HepG2 (cell line): ENCODE results near the gene MTHFD2L. TPM values are rescaled to one million over a fixed set of nuclear protein-coding genes. Genes with fewer than 3 reads are reported as not detected.

Experiments used
- EEA1 ChIP-seq: sonication (generic); formaldehyde crosslinking; IDR thresholded peaks from 2 replicates; pipeline ENCODE4 v1.5.1; 2020; ENCODE audit warnings: mild to moderate bottlenecking, missing genetic modification reagents, borderline replicate concordance
- HDAC1 ChIP-seq: sonication (generic); formaldehyde crosslinking; IDR thresholded peaks from 2 replicates; pipeline ENCODE4 v1.5.1; 2020; ENCODE audit warnings: mild to moderate bottlenecking, missing genetic modification reagents
- HNF4G ChIP-seq, 2 experiments: sonication (generic) in 1 of 2; formaldehyde crosslinking in 1 of 2; IDR thresholded peaks; 2 replicates each; pipeline versions ENCODE4 v1.4.0 to v1.6.1; 2011 to 2020; ENCODE audit warnings: borderline replicate concordance in 2 of 2, low read depth in 2 of 2, mild to moderate bottlenecking in 2 of 2, low read length in 1 of 2, missing genetic modification reagents in 1 of 2, moderate library complexity in 1 of 2
- KDM3A ChIP-seq: IDR thresholded peaks from 2 replicates; pipeline ENCODE4 v1.6.1; 2018; ENCODE audit warnings: low read depth, missing compliant biosample characterization
- KMT2B ChIP-seq: IDR thresholded peaks from 2 replicates; pipeline ENCODE4 v1.6.1; 2016; ENCODE audit warnings: missing genetic modification reagents, missing compliant biosample characterization
- MBNL3 ChIP-seq: fragments of 250-450 bp; sonication (Bioruptor Pico); conservative IDR thresholded peaks from 2 replicates; pipeline ENCODE4 v1.8.0; 2022; ENCODE audit warnings: mild to moderate bottlenecking, inconsistent platforms
- MED1 ChIP-seq: sonication (generic); formaldehyde crosslinking; IDR thresholded peaks from 2 replicates; pipeline ENCODE4 v1.4.0; 2020; ENCODE audit warnings: missing genetic modification reagents
- ONECUT2 ChIP-seq: sonication (generic); formaldehyde crosslinking; IDR thresholded peaks from 2 replicates; pipeline ENCODE4 v1.4.0; 2020; ENCODE audit warnings: missing genetic modification reagents
- POGZ ChIP-seq: sonication (generic); formaldehyde crosslinking; IDR thresholded peaks from 2 replicates; pipeline ENCODE4 v1.4.0; 2020; ENCODE audit warnings: mild to moderate bottlenecking, missing genetic modification reagents
- POLR2A ChIP-seq, 2 experiments: IDR thresholded peaks; 2 replicates each; pipeline ENCODE4 v1.6.1; 2011; ENCODE audit warnings: low read depth in 2 of 2, low read length in 2 of 2, mild to moderate bottlenecking in 1 of 2, moderate library complexity in 1 of 2; ENCODE audit not compliant: insufficient read depth in 1 of 2
- ZBTB1 ChIP-seq: sonication (generic); formaldehyde crosslinking; IDR thresholded peaks from 2 replicates; pipeline ENCODE4 v1.4.0; 2020; ENCODE audit warnings: missing genetic modification reagents, borderline replicate concordance
- ZMAT3 ChIP-seq: sonication (generic); formaldehyde crosslinking; conservative IDR thresholded peaks from 2 replicates; pipeline ENCODE4 v1.7.0; 2021; ENCODE audit warnings: missing genetic modification reagents
- ZNF510 ChIP-seq: sonication (generic); formaldehyde crosslinking; IDR thresholded peaks from 2 replicates; pipeline ENCODE4 v1.4.0; 2020; ENCODE audit warnings: low read depth, mild to moderate bottlenecking, missing genetic modification reagents
- ZNF83 ChIP-seq: sonication (generic); formaldehyde crosslinking; IDR thresholded peaks from 2 replicates; pipeline ENCODE4 v1.4.0; 2020; ENCODE audit warnings: missing genetic modification reagents, mild to moderate bottlenecking, borderline replicate concordance
- polyA plus RNA-seq, 8 experiments: library from polyadenylated mRNA; depleted of rRNA in 3 of 8; stranded (reverse) in 7 of 8; unstranded in 1 of 8; fragments of >200 nt; fragmentation: Illumina TruSeq in 4 of 8; extraction: Trizol in 4 of 8; gene quantifications; 2 replicates each; pipeline versions ENCODE4 v1.2.1 to v1.2.3, GENCODE V29; 2011 to 2016; ENCODE audit warnings: low read depth in 4 of 8, missing spikeins in 1 of 8, mixed read lengths in 1 of 8; ENCODE audit not compliant: insufficient read depth in 1 of 8
- total RNA-seq, 5 experiments: library from RNA; depleted of rRNA; stranded (reverse); fragments of >200 nt; fragmentation: Illumina TruSeq; extraction: Trizol; gene quantifications; 2 replicates each; pipeline ENCODE4 v1.2.3, GENCODE V29; 2016; ENCODE audit warnings: low read depth in 1 of 5
- TF ChIP-seq, protein P1 (sequence below): sonication (generic); formaldehyde crosslinking; IDR thresholded peaks from 2 replicates; pipeline ENCODE4 v1.4.0; 2020; ENCODE audit warnings: missing genetic modification reagents
- TF ChIP-seq, protein P2 (sequence below): sonication (generic); formaldehyde crosslinking; IDR thresholded peaks from 2 replicates; pipeline ENCODE4 v1.4.0; 2020; ENCODE audit warnings: missing genetic modification reagents
- TF ChIP-seq, protein P3 (sequence below): sonication (generic); formaldehyde crosslinking; IDR thresholded peaks from 2 replicates; pipeline ENCODE4 v1.4.0; 2020; ENCODE audit warnings: missing genetic modification reagents, borderline replicate concordance
- TF ChIP-seq, protein P4 (sequence below): sonication (generic); formaldehyde crosslinking; IDR thresholded peaks from one replicate; pipeline ENCODE4 v1.5.1; 2020; ENCODE audit warnings: mild to moderate bottlenecking, missing genetic modification reagents; ENCODE audit errors: not compliant biosample characterization

The MTHFD2L gene
- total and polyA plus RNA-seq, 2 of the 13 experiments (the other 11 are each of a cell fraction or from before 2014, with no cell fraction given) = 10.5 to 14.9 TPM

DNA sequence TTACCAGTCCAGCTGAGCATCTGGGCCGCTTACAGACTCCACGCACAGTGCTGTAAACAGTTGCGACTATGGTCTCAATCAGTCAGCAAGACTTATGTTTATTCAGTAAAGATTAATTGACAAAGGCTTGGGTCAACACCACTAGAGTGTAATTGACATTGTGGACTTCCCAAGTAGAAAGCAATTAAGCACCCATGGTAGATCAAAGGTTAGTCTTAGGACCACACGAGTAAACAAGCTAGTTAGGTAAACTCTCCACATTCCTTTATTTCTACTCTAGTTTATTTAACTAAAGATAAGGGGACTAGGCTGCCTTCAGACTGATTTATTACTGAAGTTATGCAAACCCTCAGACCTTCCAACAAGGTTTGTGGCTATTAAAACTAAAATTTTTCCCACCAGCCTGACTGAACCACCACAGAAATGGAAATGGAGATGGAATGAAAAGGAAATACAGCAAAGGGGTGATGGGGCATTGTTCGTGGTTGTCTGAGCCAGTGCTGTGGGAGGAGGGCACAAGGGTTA is 44.2 kb downstream of the MTHFD2L start (continued):
- TF ChIP-seq EEA1 (CRISPR knock-in tag) (no peak), POGZ (CRISPR knock-in tag) (peak; percentile 72; the same call in 1 of the 2 replicates), ZBTB1 (CRISPR knock-in tag) (no peak), ZNF83 (CRISPR knock-in tag) (no peak), MBNL3 (no peak), ZMAT3 (no peak), HDAC1 (CRISPR knock-in tag) (peak; percentile 93), MED1 (CRISPR knock-in tag) (peak; percentile 84), KDM3A (CRISPR knock-in tag) (peak; percentile 80; the same call in 1 of the 2 replicates), POLR2A (IDR thresholded peaks at IDR 0.05; ENCODE audit: insufficient read depth in 1 of 2, low read depth in 2 of 2, low read length in 2 of 2) (no peak), KMT2B (peak; percentile 46; the same call in 1 of the 2 replicates), ONECUT2 (CRISPR knock-in tag) (peak; percentile 48; the same call in 1 of the 2 replicates), HNF4G (IDR thresholded peaks at IDR 0.05; ENCODE audit: borderline replicate concordance, low read depth, low read length) (peak; percentile 89), HNF4G (CRISPR knock-in tag; IDR thresholded peaks at IDR 0.05; ENCODE audit: borderline replicate concordance, low read depth) (peak; percentile 73; the same call in 1 of the 2 replicates), ZNF510 (CRISPR knock-in tag) (no peak)
- TF ChIP-seq, protein P1, sequence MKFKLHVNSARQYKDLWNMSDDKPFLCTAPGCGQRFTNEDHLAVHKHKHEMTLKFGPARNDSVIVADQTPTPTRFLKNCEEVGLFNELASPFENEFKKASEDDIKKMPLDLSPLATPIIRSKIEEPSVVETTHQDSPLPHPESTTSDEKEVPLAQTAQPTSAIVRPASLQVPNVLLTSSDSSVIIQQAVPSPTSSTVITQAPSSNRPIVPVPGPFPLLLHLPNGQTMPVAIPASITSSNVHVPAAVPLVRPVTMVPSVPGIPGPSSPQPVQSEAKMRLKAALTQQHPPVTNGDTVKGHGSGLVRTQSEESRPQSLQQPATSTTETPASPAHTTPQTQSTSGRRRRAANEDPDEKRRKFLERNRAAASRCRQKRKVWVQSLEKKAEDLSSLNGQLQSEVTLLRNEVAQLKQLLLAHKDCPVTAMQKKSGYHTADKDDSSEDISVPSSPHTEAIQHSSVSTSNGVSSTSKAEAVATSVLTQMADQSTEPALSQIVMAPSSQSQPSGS (CRISPR knock-in tag) = peak; percentile 76; the same call in 1 of the 2 replicates
- TF ChIP-seq, protein P2, sequence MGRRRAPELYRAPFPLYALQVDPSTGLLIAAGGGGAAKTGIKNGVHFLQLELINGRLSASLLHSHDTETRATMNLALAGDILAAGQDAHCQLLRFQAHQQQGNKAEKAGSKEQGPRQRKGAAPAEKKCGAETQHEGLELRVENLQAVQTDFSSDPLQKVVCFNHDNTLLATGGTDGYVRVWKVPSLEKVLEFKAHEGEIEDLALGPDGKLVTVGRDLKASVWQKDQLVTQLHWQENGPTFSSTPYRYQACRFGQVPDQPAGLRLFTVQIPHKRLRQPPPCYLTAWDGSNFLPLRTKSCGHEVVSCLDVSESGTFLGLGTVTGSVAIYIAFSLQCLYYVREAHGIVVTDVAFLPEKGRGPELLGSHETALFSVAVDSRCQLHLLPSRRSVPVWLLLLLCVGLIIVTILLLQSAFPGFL (CRISPR knock-in tag) = no peak
- TF ChIP-seq, protein P3, sequence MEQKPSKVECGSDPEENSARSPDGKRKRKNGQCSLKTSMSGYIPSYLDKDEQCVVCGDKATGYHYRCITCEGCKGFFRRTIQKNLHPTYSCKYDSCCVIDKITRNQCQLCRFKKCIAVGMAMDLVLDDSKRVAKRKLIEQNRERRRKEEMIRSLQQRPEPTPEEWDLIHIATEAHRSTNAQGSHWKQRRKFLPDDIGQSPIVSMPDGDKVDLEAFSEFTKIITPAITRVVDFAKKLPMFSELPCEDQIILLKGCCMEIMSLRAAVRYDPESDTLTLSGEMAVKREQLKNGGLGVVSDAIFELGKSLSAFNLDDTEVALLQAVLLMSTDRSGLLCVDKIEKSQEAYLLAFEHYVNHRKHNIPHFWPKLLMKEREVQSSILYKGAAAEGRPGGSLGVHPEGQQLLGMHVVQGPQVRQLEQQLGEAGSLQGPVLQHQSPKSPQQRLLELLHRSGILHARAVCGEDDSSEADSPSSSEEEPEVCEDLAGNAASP (CRISPR knock-in tag) = peak; percentile 40; the same call in 1 of the 2 replicates
- TF ChIP-seq, protein P4, sequence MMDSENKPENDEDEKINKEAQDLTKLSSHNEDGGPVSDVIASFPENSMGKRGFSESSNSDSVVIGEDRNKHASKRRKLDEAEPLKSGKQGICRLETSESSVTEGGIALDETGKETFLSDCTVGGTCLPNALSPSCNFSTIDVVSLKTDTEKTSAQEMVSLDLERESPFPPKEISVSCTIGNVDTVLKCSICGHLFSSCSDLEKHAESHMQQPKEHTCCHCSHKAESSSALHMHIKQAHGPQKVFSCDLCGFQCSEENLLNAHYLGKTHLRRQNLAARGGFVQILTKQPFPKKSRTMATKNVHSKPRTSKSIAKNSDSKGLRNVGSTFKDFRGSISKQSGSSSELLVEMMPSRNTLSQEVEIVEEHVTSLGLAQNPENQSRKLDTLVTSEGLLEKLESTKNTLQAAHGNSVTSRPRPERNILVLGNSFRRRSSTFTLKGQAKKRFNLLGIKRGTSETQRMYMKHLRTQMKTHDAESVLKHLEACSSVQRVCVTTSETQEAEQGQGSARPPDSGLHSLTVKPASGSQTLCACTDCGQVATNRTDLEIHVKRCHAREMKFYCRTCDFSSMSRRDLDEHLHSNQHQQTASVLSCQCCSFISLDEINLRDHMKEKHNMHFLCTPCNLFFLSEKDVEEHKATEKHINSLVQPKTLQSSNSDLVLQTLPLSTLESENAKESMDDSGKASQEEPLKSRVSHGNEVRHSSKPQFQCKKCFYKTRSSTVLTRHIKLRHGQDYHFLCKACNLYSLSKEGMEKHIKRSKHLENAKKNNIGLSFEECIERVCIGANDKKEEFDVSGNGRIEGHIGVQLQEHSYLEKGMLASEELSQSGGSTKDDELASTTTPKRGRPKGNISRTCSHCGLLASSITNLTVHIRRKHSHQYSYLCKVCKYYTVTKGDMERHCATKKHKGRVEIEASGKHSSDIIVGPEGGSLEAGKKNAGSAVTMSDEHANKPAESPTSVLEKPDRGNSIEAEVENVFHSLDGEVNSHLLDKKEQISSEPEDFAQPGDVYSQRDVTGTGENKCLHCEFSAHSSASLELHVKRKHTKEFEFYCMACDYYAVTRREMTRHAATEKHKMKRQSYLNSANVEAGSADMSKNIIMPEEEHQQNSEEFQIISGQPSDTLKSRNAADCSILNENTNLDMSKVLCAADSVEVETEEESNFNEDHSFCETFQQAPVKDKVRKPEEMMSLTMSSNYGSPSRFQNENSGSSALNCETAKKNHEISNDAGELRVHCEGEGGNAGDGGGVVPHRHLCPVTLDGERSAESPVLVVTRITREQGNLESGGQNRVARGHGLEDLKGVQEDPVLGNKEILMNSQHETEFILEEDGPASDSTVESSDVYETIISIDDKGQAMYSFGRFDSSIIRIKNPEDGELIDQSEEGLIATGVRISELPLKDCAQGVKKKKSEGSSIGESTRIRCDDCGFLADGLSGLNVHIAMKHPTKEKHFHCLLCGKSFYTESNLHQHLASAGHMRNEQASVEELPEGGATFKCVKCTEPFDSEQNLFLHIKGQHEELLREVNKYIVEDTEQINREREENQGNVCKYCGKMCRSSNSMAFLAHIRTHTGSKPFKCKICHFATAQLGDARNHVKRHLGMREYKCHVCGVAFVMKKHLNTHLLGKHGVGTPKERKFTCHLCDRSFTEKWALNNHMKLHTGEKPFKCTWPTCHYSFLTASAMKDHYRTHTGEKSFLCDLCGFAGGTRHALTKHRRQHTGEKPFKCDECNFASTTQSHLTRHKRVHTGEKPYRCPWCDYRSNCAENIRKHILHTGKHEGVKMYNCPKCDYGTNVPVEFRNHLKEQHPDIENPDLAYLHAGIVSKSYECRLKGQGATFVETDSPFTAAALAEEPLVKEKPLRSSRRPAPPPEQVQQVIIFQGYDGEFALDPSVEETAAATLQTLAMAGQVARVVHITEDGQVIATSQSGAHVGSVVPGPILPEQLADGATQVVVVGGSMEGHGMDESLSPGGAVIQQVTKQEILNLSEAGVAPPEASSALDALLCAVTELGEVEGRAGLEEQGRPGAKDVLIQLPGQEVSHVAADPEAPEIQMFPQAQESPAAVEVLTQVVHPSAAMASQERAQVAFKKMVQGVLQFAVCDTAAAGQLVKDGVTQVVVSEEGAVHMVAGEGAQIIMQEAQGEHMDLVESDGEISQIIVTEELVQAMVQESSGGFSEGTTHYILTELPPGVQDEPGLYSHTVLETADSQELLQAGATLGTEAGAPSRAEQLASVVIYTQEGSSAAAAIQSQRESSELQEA (CRISPR knock-in tag) = no peak
